ENCODE results near the gene PROM1. TPM values are rescaled to one million over a fixed set of nuclear protein-coding genes. Genes with fewer than 3 reads are reported as not detected.
A peak's percentile ranks its signal among the peaks of the same experiment; 100 is the strongest.

The PROM1 gene, protein sequence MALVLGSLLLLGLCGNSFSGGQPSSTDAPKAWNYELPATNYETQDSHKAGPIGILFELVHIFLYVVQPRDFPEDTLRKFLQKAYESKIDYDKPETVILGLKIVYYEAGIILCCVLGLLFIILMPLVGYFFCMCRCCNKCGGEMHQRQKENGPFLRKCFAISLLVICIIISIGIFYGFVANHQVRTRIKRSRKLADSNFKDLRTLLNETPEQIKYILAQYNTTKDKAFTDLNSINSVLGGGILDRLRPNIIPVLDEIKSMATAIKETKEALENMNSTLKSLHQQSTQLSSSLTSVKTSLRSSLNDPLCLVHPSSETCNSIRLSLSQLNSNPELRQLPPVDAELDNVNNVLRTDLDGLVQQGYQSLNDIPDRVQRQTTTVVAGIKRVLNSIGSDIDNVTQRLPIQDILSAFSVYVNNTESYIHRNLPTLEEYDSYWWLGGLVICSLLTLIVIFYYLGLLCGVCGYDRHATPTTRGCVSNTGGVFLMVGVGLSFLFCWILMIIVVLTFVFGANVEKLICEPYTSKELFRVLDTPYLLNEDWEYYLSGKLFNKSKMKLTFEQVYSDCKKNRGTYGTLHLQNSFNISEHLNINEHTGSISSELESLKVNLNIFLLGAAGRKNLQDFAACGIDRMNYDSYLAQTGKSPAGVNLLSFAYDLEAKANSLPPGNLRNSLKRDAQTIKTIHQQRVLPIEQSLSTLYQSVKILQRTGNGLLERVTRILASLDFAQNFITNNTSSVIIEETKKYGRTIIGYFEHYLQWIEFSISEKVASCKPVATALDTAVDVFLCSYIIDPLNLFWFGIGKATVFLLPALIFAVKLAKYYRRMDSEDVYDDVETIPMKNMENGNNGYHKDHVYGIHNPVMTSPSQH
- 0.21 TPM for polyA plus RNA-seq (2013, experiment 1 of 2; ENCODE audit: insufficient read length)
- polyA plus RNA-seq (2013, experiment 2 of 2; ENCODE audit: insufficient read length), result 0.17 TPM

GRCh38 chr4:16083241-16084191 is at the start of gene PROM1:
Gene PROM1 (minus strand): TSS chr4:16084023. CDS start chr4:16075906, 8,117 bp downstream.
- no peak for DNase-seq

- no peak for DNase-seq
Measured at GRCh38 chr4:16133406-16133805, 49.6 kb upstream of the PROM1 start.

GRCh38 chr4:16131293-16131692 is 47.5 kb upstream of the PROM1 start:
- no peak for DNase-seq

GRCh38 chr4:16129336-16129735 is 45.5 kb upstream of the PROM1 start:
- no peak for DNase-seq

- DNase-seq, result no peak
Measured at GRCh38 chr4:16126714-16127113, 42.9 kb upstream of the PROM1 start.

DNA sequence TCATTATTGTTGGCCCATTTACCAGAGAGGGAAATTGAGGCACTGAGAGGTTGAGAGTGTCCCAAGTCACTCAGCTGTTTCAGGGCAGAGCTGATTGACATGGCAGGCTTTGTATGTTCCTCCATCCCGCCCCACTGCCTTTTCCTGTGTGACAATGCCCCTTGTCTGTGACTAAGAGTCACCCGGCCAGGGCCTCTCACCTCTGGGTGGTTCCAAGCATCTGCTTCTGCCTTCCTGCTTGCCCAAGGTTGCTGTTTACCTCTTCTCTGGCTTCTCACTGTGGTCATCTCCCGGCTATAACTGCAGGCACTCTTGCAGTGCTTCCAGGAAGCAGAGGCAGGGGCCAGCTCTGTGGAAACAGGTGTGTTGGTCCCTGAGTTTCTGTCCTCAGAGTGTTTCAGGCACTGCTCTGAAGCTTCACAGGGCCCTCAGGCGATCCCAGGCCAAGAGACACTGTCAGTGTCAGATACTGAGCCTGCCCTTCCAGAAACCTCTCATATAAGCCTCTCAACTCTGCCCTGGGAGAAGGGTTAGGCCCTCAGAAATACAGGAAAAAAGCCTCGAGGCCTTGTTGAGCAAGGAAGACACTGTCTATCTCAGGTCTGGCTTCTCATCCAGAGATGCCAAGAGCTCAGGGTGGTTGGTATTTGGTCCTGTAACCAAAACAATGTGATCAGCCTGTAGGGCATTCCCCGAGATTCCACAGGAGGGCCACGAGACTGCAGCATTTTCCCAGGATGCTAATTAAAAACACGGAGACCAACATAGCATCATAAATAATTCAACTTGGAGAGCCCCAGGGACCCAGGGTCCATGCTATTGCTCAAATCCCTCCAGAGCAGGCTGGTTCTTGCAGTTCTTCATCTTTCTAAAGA is 42.0 kb upstream of the PROM1 start:
- DNase-seq, result peak; percentile 6

DNA sequence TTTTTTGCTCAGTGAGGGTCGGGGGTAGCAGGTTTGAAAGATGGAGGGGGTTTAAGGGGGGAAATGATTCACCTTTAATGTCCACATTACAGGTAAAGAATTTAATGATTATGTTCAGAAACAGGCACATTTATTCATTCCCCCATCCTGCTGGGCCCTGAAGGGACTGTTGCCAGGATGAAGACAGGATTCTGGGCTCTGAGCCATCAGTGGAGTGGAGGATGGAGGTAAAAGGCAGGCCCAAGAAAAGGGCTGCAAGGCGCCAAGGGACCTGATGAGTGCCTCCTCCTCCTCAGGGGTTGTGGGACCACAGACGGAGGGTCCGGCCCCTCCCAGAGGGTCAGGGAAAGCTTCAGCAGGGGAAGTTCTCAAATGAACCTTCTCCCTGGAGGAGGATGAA is 40.4 kb upstream of the PROM1 start:
- no peak for DNase-seq

DNA sequence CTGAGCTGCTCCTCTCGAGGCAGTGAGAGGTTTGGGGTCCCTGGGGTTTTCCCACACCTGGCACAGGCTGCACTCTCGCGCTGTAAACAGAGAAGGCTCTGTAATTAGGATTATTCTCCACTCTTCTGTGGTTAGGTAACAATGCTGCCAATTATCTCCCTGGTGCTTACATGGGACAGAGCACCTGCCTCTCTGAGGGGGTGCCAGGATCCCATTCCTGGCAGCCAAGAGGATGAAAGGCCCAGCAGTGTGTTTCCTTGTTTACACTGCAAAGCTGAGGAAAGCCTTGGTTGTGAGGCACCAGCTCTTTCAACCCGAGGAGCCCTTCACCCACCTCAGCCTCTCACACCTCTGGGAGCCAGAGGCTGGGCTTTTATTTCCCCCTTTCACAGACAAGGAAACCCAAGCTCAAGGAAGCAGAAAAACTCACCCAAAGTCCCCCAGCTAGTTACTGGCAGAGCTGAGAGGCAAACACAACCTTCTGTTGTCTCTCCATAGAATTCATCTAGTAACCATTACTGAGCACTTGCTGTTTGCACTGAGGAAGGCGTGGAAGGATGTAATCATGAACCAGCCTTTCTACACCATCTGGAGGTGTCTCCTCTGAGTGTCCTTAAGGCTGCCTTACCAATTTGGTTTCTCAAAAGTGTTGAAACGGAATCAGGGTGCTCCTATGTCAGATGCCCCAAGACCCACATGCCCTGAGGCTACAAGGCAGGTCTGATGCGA is 39.7 kb upstream of the PROM1 start:
- no peak for DNase-seq

DNA sequence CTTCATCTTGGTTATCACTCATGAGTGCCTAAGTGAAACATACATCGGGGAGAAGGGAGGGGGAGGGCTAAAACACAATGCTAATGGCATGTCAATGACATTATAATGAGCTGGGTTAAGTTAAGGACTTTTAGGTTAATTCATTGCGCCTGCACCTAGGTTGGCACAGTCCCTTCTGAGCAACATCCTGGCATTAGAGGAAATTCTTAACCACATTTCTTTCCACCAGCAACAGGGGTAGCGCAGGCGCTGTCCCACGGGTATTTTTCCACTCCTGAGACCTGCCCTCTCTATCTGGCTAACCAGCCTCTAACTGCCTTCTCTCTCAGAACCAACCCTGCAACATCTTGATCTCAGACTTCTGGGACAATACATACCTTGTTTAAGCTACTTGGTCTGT is 39.0 kb upstream of the PROM1 start:
- DNase-seq, result no peak

DNA sequence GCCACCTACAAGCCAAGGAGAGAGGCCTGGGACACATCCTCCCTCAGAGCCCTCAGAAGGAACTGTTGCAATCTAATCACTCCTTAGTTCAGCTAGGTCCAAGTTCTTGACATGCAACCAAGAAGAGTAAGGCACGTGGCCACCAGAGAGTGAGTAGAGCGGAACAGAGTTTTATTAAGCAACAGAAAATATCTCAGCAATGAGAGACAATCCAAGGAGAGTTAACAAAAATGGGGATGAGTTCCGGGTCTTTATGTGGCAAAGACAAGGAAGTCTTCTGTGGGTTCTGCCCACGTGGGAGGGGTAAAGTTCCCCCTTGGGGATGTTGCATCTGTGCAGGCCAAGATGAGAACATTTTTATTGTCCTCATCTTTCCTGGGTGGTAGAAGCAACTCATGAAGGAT is 38.5 kb upstream of the PROM1 start:
- DNase-seq, result no peak

GRCh38 chr4:16120720-16121119 is 36.9 kb upstream of the PROM1 start:
- DNase-seq, result no peak

DNA sequence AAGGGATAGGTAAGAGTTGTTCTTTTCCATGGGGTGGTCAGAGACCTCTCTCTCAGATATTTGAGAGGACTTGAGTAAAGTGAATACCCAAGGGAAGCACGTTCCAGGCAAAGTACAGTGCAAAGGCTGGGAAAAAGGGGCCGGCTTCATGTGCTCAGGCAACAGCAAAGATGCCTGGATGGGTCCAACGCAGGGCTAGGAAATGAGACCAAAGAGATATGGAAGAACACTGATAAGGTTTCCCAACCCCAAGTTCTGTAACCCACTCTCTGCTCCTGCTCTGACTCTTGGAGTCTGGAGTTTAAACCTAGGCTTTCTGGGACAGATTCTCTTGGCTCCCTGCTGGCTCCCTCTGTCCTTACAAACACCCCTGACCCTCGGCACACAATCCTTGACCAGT is 36.2 kb upstream of the PROM1 start:
- DNase-seq, result no peak

GRCh38 chr4:16118090-16118489 is 34.3 kb upstream of the PROM1 start:
- no peak for DNase-seq

GRCh38 chr4:16117164-16117563 is 33.3 kb upstream of the PROM1 start:
- DNase-seq, result no peak

DNA sequence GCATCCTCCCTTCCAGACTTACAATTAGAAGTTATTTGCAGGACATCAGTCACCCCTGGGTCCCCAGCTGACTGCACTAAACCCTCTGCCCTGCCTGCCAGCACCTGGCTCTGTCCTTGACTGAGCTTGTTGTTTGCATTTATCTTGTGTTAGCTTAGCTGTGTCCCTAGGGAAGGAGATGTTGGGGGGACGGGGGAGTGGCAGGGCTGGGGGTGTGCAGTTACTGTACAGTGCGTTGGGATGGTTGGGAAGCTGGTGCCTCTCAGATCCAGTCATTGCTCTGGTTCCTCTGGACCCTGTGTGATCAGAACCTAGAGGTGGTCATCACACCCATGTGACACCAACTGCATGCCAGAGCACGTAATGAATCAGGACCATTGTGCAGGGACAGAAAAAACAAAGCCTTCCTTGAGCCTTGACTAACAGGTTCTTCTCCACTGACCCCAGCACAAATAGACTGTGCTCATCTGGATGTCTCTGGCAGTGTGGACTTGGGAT is 32.7 kb upstream of the PROM1 start:
- DNase-seq, result no peak

- no peak for DNase-seq
Measured at GRCh38 chr4:16116019-16116418, 32.2 kb upstream of the PROM1 start.

DNA sequence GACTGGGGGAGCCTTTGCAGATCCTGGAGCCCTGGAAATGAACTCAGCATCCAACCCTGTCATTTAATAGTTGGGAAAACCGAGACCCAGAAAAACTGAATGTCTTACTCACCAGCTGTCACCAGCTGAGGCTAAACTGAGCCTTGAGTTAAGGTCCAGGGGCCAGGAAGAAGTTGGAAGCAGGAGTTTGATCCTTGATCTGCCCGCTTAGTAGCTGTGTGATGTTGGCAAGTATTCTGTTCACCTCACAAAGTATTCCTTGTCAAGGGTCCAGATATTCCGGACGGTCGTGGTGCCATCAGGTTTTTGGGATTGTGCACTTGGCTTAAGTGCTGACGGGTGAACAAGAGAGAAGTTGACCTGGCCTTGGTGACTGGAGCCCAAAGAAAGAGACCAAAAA is 30.7 kb upstream of the PROM1 start:
- no peak for DNase-seq

GRCh38 chr4:16113741-16114140 is 29.9 kb upstream of the PROM1 start:
- DNase-seq, result no peak

- no peak for DNase-seq
Measured at GRCh38 chr4:16111533-16111932, 27.7 kb upstream of the PROM1 start.

GRCh38 chr4:16110661-16111290 is 27.0 kb upstream of the PROM1 start:
- DNase-seq, result no peak

Measured in fibroblast of skin of abdomen (primary cell).